Stimulated activated CD4-positive, alpha-beta T cell treated with anti-CD3 and anti-CD28 coated beads, Interleukin-4, amount 100 ng/mL, for 48 hours (primary cell): ENCODE data around the gene CWC25.
A peak's percentile ranks its signal among the peaks of the same experiment; 100 is the strongest.
"Not testable (repeated sequence)": the region's sequence is repeated elsewhere in the genome, so short reads cannot be mapped to it uniquely, and the experiment has no call there.

Source experiments
- DNase-seq, 2 donors: peaks; one replicate each; pipeline ENCODE4 v3.0.0-alpha.2; 2020; ENCODE audit warnings: low read depth in 2 of 2

The CWC25 gene

GRCh38 chr17:38853292-38854219, 28.4 kb upstream of the CWC25 start, which contains the start of gene RPL23:
Gene RPL23, minus strand, starts transcription at chr17:38853721. Its CDS starts 11 bp downstream, at chr17:38853710.
- DNase-seq = peak; percentile 86 to 90

DNA sequence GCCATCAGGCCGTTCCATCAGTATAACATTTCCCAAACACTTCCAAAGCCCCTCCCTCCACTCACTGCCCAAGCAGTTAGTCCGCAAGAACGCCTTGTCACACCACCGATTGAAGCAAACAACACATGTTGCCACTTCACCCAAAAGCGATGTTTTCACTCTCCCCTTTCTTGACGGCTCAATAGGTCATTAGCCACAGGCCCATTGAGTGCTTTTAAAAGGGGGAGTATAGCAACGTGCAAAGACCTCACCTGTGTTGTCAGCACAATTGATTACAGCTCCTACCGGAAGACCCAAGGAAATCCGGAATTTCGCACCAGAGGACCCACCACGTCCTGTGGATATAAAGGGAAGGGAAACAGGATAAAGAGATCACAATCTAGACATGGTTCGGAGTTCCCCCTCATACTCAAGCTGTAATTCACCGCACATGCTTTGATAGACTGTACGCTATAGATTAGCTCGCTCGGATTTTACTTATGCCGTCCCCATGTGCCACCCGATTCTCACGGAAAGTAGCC, 27.7 kb upstream of the CWC25 start:
- no peak for DNase-seq

- DNase-seq = no peak
Measured at GRCh38 chr17:38851434-38851833, 26.3 kb upstream of the CWC25 start.

- no peak for DNase-seq
Measured at GRCh38 chr17:38850374-38850773, 25.3 kb upstream of the CWC25 start.

DNA sequence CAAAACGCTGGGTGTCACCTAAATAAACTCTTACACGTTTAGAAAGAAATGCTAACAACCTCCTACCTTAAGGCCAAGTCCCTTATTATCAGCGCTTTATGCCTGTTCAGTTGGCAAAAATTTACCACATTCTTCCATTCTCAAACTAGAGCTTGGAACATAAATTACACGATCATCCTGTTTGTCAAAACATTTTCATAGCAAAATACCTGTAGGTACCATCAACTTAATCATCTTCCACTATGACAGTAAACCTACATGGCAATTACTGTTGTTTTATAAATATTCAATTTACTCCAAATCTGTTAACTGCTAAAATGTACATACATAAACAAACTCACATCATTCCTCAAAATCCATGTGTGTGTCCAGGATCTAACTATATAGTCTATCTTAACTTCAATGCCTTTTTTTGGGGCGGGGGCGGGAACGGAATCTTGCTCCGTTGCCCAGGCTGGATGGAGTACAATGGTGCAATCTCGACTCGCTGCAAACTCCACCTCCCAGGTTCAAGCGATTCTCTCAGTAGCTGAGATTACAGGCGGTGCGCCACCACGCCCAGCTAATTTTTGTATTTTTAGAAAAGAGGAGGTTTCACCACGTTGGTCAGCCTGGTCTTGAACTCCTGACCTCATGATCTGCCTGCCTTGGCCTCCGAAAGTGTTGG, 24.0 kb upstream of the CWC25 start:
- no peak for DNase-seq

GRCh38 chr17:38848557-38848891, 23.4 kb upstream of the CWC25 start:
- DNase-seq = no peak

GRCh38 chr17:38844261-38844757, 19.2 kb upstream of the CWC25 start:
- no peak for DNase-seq

DNA sequence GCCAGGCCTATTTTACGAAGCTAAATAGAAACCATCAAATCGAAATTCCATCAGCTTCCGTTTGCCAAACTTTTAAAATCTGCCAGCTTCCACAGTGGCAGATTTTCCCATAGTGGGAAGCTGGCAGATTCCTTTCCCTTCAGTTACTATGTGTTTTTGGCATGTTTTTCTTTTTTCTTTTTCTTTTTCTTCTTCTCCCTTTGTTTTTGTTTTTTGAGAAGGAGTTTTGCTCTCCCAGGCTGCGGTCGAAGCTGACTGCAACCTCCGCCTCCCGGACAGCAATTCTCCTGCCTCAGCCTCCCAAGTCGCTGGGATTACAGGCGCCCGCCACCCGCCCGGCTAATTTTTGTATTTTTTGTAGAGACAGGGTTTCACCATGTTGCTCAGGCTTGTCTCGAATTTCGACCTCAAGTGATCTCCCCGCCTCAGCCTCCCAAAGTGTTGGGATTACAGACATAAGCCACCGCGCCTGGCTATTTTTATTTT, 684 bp upstream of the CWC25 start:
- DNase-seq = no peak

- peak in 1 of 2 donors; percentile 11 for DNase-seq
Measured at GRCh38 chr17:38815576-38816193, 9.4 kb downstream of the CWC25 start.

DNA sequence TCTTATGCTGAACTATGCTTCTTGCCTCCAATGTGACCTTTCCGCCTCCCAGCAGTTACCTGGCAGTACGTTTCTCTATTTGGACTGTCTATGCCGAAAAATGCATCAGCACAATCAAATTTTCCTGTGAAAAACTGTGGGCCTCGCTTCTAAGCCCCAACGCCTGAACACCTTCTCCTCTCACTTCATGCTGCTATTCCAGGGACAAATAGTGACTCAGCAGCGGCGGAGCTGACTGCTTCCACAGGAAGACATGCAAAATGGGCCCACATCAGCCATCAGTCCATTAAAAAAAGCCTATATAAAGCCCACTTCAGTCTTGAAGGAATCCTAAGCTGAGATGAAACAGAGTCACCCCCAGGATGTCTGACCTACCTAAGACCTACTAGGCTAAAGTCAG, 15.3 kb downstream of the CWC25 start:
- no peak for DNase-seq

GRCh38 chr17:38800237-38800760, 24.8 kb downstream of the CWC25 start:
- DNase-seq = no peak

DNA sequence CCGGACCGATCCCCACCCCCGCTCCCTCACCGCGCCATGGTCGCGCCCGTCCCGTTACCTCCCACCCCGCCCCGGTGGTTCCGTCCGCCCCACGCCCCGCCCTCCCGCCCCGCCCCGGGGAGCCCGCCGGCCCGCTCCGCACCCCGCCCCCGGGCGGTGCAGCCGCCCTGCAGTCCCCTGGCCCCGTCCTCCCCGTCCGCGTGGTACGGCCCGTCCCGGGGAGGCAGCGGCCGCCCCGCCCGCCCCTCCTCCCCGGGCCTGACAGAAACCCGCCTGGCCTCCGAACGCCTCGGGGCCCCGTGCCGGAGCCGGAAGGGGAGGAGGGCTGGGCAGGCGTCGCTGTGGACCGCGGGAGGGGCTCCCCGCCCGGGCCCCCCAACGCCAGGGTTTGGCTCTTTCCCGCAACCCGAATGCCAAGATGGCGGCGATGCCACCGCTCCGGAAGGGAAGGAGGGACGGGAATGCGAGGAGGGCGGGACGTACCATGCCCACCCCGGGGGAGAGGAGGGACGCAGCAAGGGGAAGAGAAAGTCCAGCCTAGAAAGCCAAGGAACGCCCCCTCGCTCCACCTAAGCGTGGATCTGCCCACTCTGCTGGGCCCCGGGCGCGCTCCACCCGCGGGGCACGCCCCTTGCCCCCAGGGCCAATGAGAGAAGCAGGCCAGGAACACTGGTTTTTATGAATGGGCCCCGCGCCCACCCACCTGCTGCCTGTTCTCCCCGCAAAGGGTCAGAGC, 25.5 kb downstream of the CWC25 start, which contains the start of gene PIP4K2B:
PIP4K2B (minus strand) TSS at position 56 of the 736 bp plus-strand sequence. CDS start 132 bp downstream, outside the sequence.
- peak; percentile 82 to 89 for DNase-seq

- peak; percentile 22 to 35 for DNase-seq
Measured at GRCh38 chr17:38798614-38799500, 26.3 kb downstream of the CWC25 start.

DNA sequence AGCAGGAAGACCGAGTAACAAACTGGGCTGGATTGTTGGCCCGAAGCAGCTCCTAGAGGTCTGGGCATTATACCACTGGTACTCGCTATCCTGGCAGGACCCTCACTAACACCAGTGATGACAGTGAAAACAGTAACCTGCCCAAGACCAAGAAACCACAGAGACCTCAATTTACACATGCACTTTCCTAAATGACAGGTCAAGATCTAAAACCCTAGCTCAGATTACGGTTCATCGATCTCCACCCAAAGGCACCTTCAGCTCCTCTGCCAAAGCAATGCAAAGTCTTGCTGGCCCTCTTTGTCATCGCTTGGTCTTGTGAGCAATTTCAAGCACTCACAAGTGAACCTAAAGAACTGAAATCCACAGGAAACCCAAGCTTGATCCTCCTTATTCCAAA, 27.3 kb downstream of the CWC25 start:
- no peak for DNase-seq

DNA sequence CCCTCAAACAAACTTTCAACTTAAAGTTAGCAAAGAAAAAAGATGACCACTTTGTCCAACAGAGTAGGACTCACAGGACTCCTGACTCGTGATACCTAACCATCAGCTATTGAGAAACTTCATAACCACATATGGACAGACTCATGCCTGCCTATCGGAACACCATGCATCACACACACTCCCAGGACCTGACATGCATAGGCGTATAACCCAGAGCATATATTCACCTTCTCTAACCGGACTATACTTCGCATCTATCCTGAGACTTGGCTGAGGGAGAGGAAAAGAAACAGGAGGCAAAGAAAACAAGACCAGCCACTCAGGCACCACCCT, 28.0 kb downstream of the CWC25 start:
- DNase-seq = no peak

DNA sequence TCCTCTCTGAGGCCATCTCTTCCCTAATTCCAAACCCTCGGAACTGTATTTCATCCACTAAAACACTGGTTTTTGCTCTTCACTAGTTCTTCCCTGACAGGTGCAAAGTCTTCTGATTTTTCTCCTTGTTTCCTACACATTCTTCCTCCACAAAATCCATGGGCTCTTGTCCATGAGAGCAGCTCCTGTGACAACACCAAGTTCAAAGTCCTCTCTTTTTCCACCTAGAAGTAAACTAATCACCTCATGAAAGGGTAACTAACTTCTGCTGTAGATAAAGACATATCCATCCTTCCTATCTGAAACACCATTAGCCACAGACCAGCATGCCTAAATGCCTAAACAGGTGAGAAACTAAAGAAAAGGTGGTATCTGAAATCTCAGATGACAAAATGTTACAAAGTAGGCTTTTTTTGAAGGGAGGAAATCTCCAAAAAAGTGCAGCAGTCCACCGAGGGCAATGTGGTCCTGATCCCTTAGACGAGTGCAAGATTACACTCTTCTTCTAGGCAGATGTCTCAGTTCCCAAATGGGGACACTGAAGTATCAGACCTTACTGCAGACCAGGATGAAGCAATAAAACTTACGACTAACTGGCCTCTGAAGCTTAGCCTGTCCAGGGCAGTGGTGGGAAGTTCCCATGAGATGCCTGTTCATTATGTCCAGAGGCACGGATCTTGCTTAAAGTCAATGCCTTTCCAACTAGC, 28.5 kb downstream of the CWC25 start:
- DNase-seq = no peak

DNA sequence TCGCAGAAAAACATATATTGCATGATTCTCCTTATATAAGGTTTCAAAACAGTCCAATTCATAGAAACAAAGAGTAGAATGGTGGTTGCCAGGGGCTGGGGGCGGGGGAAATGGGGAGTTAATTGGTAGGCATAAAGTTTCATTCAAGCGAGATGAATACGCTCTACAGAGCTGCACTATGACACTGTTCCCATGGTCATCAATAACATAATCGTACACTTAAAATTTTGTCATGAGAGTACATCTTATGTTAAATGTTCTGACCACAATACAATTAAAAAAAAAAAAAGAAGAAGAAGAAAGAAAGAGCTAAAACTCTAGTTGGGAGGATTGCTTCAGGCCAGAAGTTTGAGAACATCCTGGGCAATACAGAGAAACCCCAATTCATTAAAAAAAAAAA, 30.9 kb downstream of the CWC25 start:
- no peak for DNase-seq

DNA sequence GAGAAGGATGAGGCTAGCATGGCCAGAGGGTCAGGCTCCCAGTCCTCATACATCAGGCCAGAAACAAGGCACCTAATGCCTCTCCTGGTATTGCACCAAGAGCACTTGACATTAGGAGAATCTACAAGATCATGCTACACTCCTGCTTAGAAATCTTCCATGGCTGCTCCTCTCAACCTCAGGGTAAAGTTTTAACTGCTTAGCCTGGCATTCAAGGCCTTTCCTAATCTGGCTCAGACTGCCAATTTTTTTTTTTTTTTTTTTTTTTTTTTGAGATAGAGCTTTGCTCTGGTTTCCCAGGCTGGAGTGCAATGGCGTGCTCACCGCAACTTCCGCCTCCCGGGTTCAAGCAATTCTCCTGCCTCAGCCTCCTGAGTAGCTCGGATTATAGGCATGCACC, 34.0 kb downstream of the CWC25 start:
- DNase-seq = no peak

- DNase-seq = not testable (repeated sequence)
Measured at GRCh38 chr17:38790148-38790707, 34.9 kb downstream of the CWC25 start.
